PC-9 (cell line): ENCODE data around the gene ATAD3C.

ENCODE experiments used
- EZH2 ChIP-seq: fragments of 200-600 bp; sonication (generic); IDR thresholded peaks from 2 replicates; pipeline ENCODE4 v1.8.0; 2017; ENCODE audit warnings: antibody characterized with exemption, low read depth
- TF ChIP-seq, protein P1 (sequence below): fragments of 200-600 bp; sonication (generic); conservative IDR thresholded peaks from 2 replicates; pipeline ENCODE4 v1.6.1; 2017; ENCODE audit warnings: mixed run types, antibody characterized with exemption, mild to moderate bottlenecking, moderate library complexity

DNA sequence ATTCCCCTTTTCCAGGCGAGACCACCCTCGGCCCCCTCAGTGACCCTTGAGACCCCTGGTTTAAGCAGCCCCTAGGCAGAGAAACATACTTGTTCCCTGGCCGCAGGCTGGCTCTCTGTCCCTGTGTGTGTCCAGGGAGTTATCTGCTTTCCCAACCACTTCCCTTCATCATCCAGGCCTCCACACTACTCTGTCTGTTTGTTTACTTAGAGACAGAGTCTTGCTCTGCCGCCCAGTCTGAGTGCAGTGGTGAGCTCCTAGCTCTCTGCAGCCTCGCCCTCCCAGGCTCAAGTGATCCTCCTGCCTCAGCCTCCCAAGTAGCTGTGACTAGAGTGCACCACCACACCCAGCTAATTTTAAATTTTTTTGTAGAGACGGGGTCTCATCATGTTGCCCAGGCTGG, 19.8 kb upstream of the ATAD3C start:
- TF ChIP-seq, protein P1, sequence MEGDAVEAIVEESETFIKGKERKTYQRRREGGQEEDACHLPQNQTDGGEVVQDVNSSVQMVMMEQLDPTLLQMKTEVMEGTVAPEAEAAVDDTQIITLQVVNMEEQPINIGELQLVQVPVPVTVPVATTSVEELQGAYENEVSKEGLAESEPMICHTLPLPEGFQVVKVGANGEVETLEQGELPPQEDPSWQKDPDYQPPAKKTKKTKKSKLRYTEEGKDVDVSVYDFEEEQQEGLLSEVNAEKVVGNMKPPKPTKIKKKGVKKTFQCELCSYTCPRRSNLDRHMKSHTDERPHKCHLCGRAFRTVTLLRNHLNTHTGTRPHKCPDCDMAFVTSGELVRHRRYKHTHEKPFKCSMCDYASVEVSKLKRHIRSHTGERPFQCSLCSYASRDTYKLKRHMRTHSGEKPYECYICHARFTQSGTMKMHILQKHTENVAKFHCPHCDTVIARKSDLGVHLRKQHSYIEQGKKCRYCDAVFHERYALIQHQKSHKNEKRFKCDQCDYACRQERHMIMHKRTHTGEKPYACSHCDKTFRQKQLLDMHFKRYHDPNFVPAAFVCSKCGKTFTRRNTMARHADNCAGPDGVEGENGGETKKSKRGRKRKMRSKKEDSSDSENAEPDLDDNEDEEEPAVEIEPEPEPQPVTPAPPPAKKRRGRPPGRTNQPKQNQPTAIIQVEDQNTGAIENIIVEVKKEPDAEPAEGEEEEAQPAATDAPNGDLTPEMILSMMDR, result no peak
- TF ChIP-seq EZH2, result no peak
